DND-41 (cell line): ENCODE results near the gene TMCO4.

Source experiments
- ATAC-seq: fragments of 200-7000 bp; cut with Tn5 transposase; 3 replicates; pipeline ENCODE4 v1.9.1; 2021; ENCODE audit warnings: low read depth; ENCODE audit not compliant: insufficient read depth
- DNase-seq: peaks from one replicate; pipeline ENCODE4 v3.0.0-alpha.2; 2020
- H2AFZ ChIP-seq: 2 replicates; pipeline ENCODE4 v1.6.0; 2012; ENCODE audit warnings: low read depth, low read length
- H3K27ac ChIP-seq: 2 replicates; pipeline ENCODE4 v1.5.1; 2012; ENCODE audit warnings: low read length, inconsistent platforms
- H3K27me3 ChIP-seq: fragments of 200-600 bp; sonication (generic); 2 replicates; pipeline ENCODE4 v1.6.0; 2012; ENCODE audit warnings: low read length, mild to moderate bottlenecking, inconsistent platforms; ENCODE audit not compliant: insufficient read depth, poor library complexity
- H3K36me3 ChIP-seq: 2 replicates; pipeline ENCODE4 v1.5.1; 2012; ENCODE audit warnings: low read length, inconsistent platforms; ENCODE audit not compliant: insufficient read depth
- H3K4me1 ChIP-seq: 2 replicates; pipeline ENCODE4 v1.5.1; 2012; ENCODE audit warnings: mild to moderate bottlenecking, low read length; ENCODE audit not compliant: insufficient read depth
- H3K4me2 ChIP-seq: 2 replicates; pipeline ENCODE4 v1.6.0; 2012; ENCODE audit warnings: mild to moderate bottlenecking, moderate library complexity, low read length, inconsistent platforms; ENCODE audit not compliant: insufficient read depth
- H3K4me3 ChIP-seq, 2 experiments: fragments of 200-600 bp in 1 of 2; shearing (Covaris generic) in 1 of 2; 2 replicates each; pipeline ENCODE4 v1.5.1; 2012 to 2016; ENCODE audit warnings: inconsistent platforms in 2 of 2, low read length in 2 of 2, mild to moderate bottlenecking in 2 of 2, low read depth in 1 of 2, moderate library complexity in 1 of 2
- H3K79me2 ChIP-seq: 2 replicates; pipeline ENCODE4 v1.6.0; 2012; ENCODE audit warnings: low read length, inconsistent platforms; ENCODE audit not compliant: insufficient read depth
- H3K9ac ChIP-seq: 2 replicates; pipeline ENCODE4 v1.6.0; 2012; ENCODE audit warnings: low read depth, mild to moderate bottlenecking, inconsistent platforms, low read length, moderate library complexity
- H3K9me3 ChIP-seq: 2 replicates; pipeline ENCODE4 v1.5.1; 2012; ENCODE audit warnings: low read length, moderate library complexity, mild to moderate bottlenecking, inconsistent platforms; ENCODE audit not compliant: insufficient read depth, severe bottlenecking
- H4K20me1 ChIP-seq: 2 replicates; pipeline ENCODE4 v1.6.0; 2012; ENCODE audit warnings: low read length; ENCODE audit not compliant: insufficient read depth
- EZH2 ChIP-seq: IDR thresholded peaks from 3 replicates; pipeline ENCODE4 v1.6.1; 2012; ENCODE audit warnings: borderline replicate concordance, low read depth, mild to moderate bottlenecking, moderate library complexity, low read length, inconsistent platforms; ENCODE audit not compliant: severe bottlenecking
- TF ChIP-seq, protein P1 (sequence below): IDR thresholded peaks from 2 replicates; pipeline ENCODE4 v1.5.1; 2012; ENCODE audit warnings: borderline replicate concordance, low read length, moderate library complexity, mild to moderate bottlenecking; ENCODE audit not compliant: poor library complexity, severe bottlenecking; ENCODE audit errors: extremely low read depth

The TMCO4 gene

GRCh38 chr1:19737104-19737825 lies 62.5 kb downstream of the TMCO4 start:
- H3K4me1 ChIP-seq = no peaks in the 10 kb centered on the region
- H3K4me2 ChIP-seq = no peak overlapping the region
- H3K9me3 ChIP-seq = no peaks in the 10 kb centered on the region
- no peaks in the 10 kb centered on the region for H3K79me2 ChIP-seq
- no peak overlapping the region for H3K9ac ChIP-seq
- no peaks in the 10 kb centered on the region for H3K36me3 ChIP-seq
- DNase-seq (no peak), ATAC-seq (no peak)
- peaks cover 7% of the 10 kb centered on the region for H3K27me3 ChIP-seq
- no peaks in the 10 kb centered on the region for H4K20me1 ChIP-seq
- H2AFZ ChIP-seq = no peak overlapping the region
- H3K27ac ChIP-seq = no peak overlapping the region
- TF ChIP-seq, protein P1, sequence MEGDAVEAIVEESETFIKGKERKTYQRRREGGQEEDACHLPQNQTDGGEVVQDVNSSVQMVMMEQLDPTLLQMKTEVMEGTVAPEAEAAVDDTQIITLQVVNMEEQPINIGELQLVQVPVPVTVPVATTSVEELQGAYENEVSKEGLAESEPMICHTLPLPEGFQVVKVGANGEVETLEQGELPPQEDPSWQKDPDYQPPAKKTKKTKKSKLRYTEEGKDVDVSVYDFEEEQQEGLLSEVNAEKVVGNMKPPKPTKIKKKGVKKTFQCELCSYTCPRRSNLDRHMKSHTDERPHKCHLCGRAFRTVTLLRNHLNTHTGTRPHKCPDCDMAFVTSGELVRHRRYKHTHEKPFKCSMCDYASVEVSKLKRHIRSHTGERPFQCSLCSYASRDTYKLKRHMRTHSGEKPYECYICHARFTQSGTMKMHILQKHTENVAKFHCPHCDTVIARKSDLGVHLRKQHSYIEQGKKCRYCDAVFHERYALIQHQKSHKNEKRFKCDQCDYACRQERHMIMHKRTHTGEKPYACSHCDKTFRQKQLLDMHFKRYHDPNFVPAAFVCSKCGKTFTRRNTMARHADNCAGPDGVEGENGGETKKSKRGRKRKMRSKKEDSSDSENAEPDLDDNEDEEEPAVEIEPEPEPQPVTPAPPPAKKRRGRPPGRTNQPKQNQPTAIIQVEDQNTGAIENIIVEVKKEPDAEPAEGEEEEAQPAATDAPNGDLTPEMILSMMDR = no peak
- no peak for TF ChIP-seq EZH2
- no peak overlapping the region for H3K4me3 ChIP-seq

GRCh38 chr1:19735440-19736127 lies 64.1 kb downstream of the TMCO4 start:
- H3K36me3 ChIP-seq = no peaks in the 10 kb centered on the region
- TF ChIP-seq EZH2 = no peak
- TF ChIP-seq, protein P1 = no peak
- H3K4me1 ChIP-seq = no peaks in the 10 kb centered on the region
- H3K4me3 ChIP-seq = no peak overlapping the region
- no peaks in the 10 kb centered on the region for H3K79me2 ChIP-seq
- no peaks in the 10 kb centered on the region for H3K9me3 ChIP-seq
- DNase-seq (no peak), ATAC-seq (no peak)
- peaks cover 7% of the 10 kb centered on the region for H3K27me3 ChIP-seq
- H3K4me2 ChIP-seq = no peak overlapping the region
- no peaks in the 10 kb centered on the region for H4K20me1 ChIP-seq
- H3K9ac ChIP-seq = no peak overlapping the region
- H2AFZ ChIP-seq = no peak overlapping the region
- H3K27ac ChIP-seq = no peak overlapping the region

GRCh38 chr1:19734472-19734999 lies 65.2 kb downstream of the TMCO4 start:
- H3K4me1 ChIP-seq = no peaks in the 10 kb centered on the region
- no peak overlapping the region for H3K9ac ChIP-seq
- DNase-seq (no peak), ATAC-seq (no peak)
- H2AFZ ChIP-seq = no peak overlapping the region
- H3K4me2 ChIP-seq = no peak overlapping the region
- no peaks in the 10 kb centered on the region for H3K79me2 ChIP-seq
- H3K4me3 ChIP-seq = no peak overlapping the region
- no peaks in the 10 kb centered on the region for H3K36me3 ChIP-seq
- TF ChIP-seq EZH2 = no peak
- H3K27me3 ChIP-seq = peaks cover 7% of the 10 kb centered on the region
- no peak overlapping the region for H3K27ac ChIP-seq
- H4K20me1 ChIP-seq = no peaks in the 10 kb centered on the region
- H3K9me3 ChIP-seq = peaks cover 3% of the 10 kb centered on the region

- Histone ChIP-seq H3K4me2 (no peak overlapping the region), H3K36me3 (no peaks in the 10 kb centered on the region), H3K4me1 (no peaks in the 10 kb centered on the region), H3K9ac (no peak overlapping the region), H3K27me3 (peaks cover 4% of the 10 kb centered on the region), H3K79me2 (no peaks in the 10 kb centered on the region), H3K4me3 (no peak overlapping the region), H2AFZ (no peak overlapping the region), H4K20me1 (no peaks in the 10 kb centered on the region), H3K9me3 (peaks cover 3% of the 10 kb centered on the region), H3K27ac (no peak overlapping the region)
- TF ChIP-seq, protein P1 = no peak
- no peak for TF ChIP-seq EZH2
- no peak for ATAC-seq
- DNase-seq = no peak
Observed at GRCh38 chr1:19734056-19734455, 65.7 kb downstream of the TMCO4 start.
